Activated naive CD4-positive, alpha-beta T cell treated with anti-CD3 and anti-CD28 coated beads, Interleukin-2, amount 50 U/mL, for 16 hours (primary cell): ENCODE results near the gene CLIP1.
A peak's percentile ranks its signal among the peaks of the same experiment; 100 is the strongest.
"Not testable (repeated sequence)": the region's sequence is repeated elsewhere in the genome, so short reads cannot be mapped to it uniquely, and the experiment has no call there.

Experiments
- DNase-seq: peaks from one replicate; pipeline ENCODE4 v3.0.0-alpha.2; 2020

Gene CLIP1

DNA sequence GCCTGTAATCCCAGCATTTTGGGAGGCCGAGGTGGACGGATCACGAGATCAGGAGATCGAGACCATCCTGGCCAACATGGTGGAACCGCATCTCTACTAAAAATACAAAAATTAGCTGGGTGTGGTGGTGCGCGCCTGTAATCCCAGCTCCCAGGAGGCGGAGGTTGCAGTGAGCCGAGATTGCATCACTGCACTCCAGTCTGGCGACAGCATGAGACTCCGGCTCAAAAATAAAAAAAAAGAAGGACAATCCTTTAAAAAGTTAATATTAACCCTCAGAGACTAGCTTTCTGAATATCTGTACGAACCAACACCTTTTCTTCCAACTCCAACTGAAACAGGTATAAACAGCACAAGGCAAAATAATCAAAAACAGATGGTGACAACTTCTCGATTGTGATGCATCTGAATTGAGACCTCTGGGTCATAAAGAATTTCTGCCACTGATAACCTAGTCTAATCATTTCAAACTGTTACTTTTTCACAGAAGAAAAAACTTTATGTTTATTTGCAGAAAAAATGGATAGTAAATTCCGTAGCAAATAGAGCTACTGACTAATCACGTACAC is 27.8 kb downstream of the CLIP1 start:
- no peak for DNase-seq

DNA sequence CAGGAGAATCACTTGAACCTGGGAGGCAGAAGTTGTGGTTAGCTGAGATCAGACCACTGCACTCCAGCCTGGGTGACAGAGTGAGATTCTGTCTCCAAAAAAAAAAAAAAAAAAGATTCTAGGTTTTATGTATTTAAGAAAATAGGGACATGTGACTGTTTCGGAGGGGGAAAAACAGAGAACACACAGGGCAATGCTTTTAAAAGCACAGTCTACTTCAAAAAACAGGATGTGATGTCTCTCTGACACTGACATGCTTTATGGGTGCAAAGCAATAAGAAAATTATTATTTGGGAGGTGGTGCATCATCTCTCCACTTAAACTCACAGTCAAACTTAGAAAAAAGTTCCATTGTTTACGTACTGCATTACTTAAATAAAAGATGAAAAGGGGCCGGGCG is 28.7 kb downstream of the CLIP1 start:
- no peak for DNase-seq

DNA sequence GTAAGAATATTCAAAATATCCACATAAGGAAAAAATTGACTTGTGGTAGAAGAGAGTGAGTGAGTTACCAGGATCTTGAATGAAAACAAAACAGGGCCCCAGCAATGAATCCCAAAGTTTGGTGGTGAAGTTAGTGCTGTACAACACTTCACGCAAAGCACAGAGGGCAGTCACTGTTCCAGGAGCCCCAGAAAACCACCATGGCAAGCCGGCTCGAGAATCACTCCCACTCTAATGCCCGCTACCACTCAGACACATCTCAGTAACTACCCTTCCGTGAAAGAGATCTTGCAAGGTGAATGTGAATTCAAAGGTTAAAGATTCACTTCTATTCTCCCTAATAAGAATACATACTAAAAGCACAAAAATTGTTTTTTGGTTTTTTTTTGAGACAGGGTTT is 30.1 kb downstream of the CLIP1 start:
- DNase-seq = no peak

GRCh38 chr12:122389677-122390076 is 32.8 kb downstream of the CLIP1 start:
- no peak for DNase-seq

- DNase-seq = no peak
These were observed 34.6 kb downstream of the CLIP1 start for GRCh38 chr12:122387887-122388286.

- no peak for DNase-seq
These were observed 37.1 kb downstream of the CLIP1 start for GRCh38 chr12:122385171-122386016.

- no peak for DNase-seq
These were observed 39.5 kb downstream of the CLIP1 start for GRCh38 chr12:122382919-122383350.

GRCh38 chr12:122381021-122381420 is 41.4 kb downstream of the CLIP1 start:
- DNase-seq = no peak

DNA sequence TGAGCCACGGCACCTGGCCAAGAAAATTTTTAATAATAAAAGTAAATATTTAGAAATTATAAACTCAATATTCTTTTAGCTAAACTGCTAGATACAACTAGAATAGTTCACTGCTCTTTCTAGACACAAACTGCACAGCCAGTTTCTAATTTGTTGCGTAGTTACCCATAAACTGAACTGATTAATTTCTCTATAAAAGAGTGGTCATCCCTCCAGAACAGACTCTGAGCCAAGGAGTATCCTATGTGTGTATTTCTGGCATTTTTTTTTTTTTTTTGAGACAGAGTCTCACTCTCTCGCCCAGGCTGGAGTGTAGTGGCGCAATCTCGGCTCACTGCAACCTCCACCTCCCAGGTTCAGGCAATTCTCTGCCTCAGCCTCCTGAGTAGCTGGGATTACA is 45.7 kb downstream of the CLIP1 start:
- not testable (repeated sequence) for DNase-seq

DNA sequence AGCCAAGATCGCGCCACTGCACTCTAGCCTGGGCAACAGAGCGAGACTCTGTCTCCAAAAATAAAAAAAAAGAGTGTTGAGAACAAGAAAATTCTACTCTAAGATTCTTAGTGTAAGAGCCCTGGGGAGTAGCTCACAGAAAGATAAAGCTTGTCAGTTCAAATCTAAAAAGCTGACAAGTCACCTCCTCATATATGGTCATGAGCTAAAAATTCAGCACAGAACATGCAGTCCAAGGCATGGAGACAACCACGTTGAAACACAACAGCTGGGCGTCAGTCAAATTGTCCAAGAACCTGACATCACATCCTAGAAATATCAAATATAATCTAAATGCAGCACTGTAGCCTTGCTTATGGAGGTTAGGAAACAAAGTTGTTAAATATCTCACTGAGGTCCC is 47.8 kb downstream of the CLIP1 start:
- no peak for DNase-seq

DNA sequence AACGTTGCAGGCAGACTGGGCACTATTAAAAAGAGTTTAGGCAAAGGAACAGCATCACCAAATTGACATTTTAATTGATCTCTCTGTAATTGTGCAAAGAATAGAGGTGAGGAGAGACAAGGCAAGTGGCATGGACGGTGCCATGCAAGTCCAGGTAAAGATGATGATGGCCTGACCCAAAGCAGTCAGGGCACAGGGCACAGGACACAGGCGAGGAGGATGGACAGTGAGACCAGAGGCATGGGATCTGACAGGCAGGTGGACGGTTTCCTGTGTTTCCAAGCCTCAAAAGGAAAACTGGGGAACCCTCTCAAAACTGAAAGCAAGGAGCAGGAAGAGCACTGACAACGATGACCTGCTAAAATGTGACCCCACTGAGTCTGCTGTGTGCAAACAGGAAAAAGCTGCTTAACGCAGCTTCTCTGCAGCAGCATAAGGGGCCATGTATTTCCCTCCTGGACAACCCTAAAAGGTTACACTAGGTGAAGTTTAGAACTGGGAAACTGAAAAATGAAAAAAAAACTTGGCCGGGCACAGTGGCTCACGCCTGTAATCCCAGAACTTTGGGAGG is 50.9 kb downstream of the CLIP1 start:
- no peak for DNase-seq

DNA sequence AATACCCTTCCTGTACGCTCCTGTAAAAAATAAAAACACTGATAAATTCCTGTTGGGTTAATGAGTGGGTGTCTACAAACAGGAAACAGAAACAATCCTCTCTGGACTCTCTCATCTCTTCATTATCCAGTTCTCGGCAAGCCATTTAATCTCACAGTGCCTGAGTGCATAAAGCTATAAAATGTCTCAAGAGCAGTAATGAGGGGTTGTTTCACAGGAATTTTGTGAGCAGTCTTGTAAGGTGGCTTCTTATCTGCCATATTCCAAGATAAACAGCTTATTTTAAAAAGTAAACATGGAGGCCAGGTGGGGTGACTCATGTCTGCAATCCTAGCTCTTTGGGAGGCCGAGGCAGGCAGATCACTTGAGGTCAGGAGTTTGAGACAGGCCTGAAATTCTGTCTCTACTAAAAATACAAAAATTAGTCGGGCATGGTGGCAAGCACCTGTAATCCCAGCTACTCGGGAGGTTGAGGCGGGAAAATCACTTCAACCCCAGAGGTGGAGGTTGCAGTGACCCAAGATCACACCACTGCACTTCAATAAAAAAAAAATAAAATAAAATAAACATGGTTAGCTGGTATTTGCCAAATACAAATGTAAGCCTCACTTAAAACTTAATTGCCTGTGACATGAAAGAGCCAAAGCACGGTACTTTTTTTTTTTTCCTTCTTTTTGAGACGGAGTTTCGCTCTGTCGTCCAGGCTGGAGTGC is 54.0 kb downstream of the CLIP1 start:
- DNase-seq = no peak

- not testable (repeated sequence) for DNase-seq
These were observed 54.8 kb downstream of the CLIP1 start for GRCh38 chr12:122367632-122368031.

- DNase-seq = no peak
These were observed 55.6 kb downstream of the CLIP1 start for GRCh38 chr12:122366685-122367475.

GRCh38 chr12:122365226-122365625 is 57.2 kb downstream of the CLIP1 start:
- not testable (repeated sequence) for DNase-seq

- no peak for DNase-seq
These were observed 58.7 kb downstream of the CLIP1 start for GRCh38 chr12:122363782-122364181.

- DNase-seq = no peak
These were observed 59.7 kb downstream of the CLIP1 start for GRCh38 chr12:122362755-122363154.

- DNase-seq = not testable (repeated sequence)
These were observed 64.1 kb downstream of the CLIP1 start for GRCh38 chr12:122358403-122358802.

DNA sequence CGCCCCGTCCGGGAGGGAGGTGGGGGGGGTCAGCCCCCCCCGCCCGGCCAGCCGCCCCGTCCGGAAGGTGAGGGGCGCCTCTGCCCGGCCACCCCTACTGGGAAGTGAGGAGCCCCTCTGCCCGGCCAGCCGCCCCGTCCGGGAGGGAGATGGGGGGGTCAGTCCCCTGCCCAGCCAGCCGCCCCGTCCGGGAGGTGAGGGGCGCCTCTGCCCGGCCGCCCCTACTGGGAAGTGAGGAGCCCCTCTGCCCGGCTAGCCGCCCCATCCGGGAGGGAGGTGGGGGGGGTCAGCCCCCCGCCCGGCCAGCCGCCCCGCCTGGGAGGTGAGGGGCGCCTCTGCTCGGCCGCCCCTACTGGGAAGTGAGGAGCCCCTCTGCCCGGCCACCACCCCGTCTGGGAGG is 64.9 kb downstream of the CLIP1 start:
- DNase-seq = not testable (repeated sequence)

GRCh38 chr12:122356991-122357390 is 65.5 kb downstream of the CLIP1 start:
- DNase-seq = not testable (repeated sequence)

DNA sequence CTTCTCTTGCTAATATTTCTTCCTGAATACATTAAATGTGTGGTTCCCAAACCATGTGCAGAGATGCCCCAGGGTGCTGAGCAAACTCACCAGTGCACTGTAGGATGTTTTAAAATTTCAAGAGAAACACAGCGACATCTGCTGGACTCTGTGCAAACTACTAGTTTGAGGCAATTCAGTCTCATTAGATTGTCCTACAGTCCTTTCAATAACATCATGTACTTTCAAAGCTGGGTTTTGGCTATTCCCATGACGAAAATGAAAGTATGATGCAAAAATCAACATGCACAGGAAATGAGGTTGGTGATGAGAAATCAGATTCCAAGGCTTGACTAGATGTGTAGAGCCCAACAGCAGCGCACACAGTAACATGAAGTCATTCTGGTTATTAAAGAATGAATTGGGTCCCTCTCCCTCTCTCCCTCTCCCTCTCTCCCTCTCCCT is 66.3 kb downstream of the CLIP1 start:
- DNase-seq = peak; percentile 43

- DNase-seq = no peak
These were observed 66.8 kb downstream of the CLIP1 start for GRCh38 chr12:122355706-122356105.
